Uterus (tissue), 4 donors: ENCODE results near the gene EXOC2. TPM values are rescaled to one million over a fixed set of nuclear protein-coding genes. Genes with fewer than 3 reads are reported as not detected.

ENCODE experiments used
- DNase-seq, 2 donors: peaks; one replicate each; pipeline ENCODE4 v3.0.0-alpha.2; 2019 to 2020
- H3K27ac ChIP-seq, 2 donors: fragments of 200-600 bp; sonication (generic); 1 replicate in 1 of 2; 2 replicates in 1 of 2; pipeline ENCODE4 v1.5.1; 2016 to 2018
- H3K27me3 ChIP-seq, 2 donors: fragments of 200-600 bp; sonication (generic); one replicate each; pipeline ENCODE4 v1.5.1; 2018 to 2019; ENCODE audit warnings: control low read depth in 1 of 2
- H3K36me3 ChIP-seq, 2 donors: fragments of 200-600 bp; sonication (generic); one replicate each; pipeline ENCODE4 v1.5.1; 2019; ENCODE audit warnings: control low read depth in 1 of 2
- H3K4me1 ChIP-seq, 2 donors: fragments of 200-600 bp; sonication (generic); one replicate each; pipeline ENCODE4 v1.5.1; 2018 to 2019; ENCODE audit warnings: control low read depth in 1 of 2
- H3K4me3 ChIP-seq, 2 donors: fragments of 200-600 bp; sonication (generic); 1 replicate in 1 of 2; 2 replicates in 1 of 2; pipeline ENCODE4 v1.5.1; 2018 to 2019; ENCODE audit warnings: mild to moderate bottlenecking in 1 of 2
- H3K9me3 ChIP-seq, 2 donors: fragments of 200-600 bp; sonication (generic); one replicate each; pipeline ENCODE4 v1.5.1; 2019; ENCODE audit warnings: control low read depth in 1 of 2
- CTCF ChIP-seq, 4 experiments: fragments of 200-600 bp in 2 of 4; fragments of 450-650 bp in 2 of 4; sonication (generic) in 2 of 4; IDR thresholded peaks; one replicate each; pipeline ENCODE4 v1.5.1; 2016 to 2019; ENCODE audit warnings: antibody characterized with exemption in 4 of 4, mild to moderate bottlenecking in 2 of 4, moderate library complexity in 1 of 4
- POLR2A ChIP-seq, 2 donors: fragments of 450-650 bp; IDR thresholded peaks; one replicate each; pipeline ENCODE4 v1.6.1; 2016; ENCODE audit warnings: antibody characterized with exemption in 2 of 2, mild to moderate bottlenecking in 1 of 2, moderate library complexity in 1 of 2
- intact Hi-C: fragments of 100-400 bp; cut with DNase I; formaldehyde crosslinking; loops from one replicate; pipeline ENCODE4 v1.15.1; 2023; ENCODE audit warnings: low total_unique reads
- total RNA-seq, 4 donors: library from RNA; depleted of rRNA in 3 of 4; stranded (reverse); fragments of >200 nt in 3 of 4; gene quantifications; one replicate each; pipeline versions ENCODE4 v1.1.0 to v1.2.4, GENCODE V29; 2014 to 2023
- donor health status: DM: yes; HTN: yes; CAD: no.

EXOC2 gene
- total RNA-seq, 4 donors from 2014 or later: 12.3 to 27.0 (median 22.9) TPM

DNA sequence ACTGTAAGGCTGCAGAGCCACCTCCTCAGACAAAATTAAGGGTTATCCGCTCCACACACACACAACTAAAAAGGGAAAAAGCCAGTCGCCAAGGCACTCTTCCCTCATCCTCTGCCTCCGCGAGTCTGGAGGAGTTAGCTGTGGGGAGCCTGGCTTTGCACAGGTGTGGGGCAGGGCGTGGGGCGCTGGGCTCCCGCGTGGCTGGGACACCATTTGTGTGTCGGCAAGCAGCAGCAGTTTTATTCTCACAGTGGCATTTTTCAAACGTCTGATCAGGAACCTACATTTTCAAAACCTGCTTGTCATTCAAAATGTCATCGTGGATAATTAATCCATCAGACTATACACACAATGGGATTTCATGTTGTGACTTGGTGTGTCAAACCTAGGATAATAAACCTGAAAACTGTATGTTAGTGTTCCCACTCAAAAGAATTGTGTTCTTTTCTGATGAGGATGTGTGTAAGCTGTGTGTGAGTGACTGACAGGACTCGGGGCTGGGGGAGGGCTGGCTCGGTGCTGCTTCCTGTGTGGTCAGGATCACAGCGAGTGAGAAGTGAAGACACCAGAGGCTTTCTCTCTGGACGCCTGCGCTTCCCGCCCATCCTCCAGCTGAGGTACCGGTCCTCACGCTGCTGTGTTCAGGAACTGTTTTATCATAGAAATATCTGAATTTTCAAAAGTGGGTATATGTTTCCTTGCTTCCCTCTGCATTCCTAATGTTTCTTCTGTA, 218.3 kb downstream of the EXOC2 start:
- no peak for TF ChIP-seq POLR2A (IDR thresholded peaks at IDR 0.05)
- no peak for TF ChIP-seq CTCF (IDR thresholded peaks at IDR 0.05)
- Histone ChIP-seq H3K4me1 (no peaks in the 10 kb centered on the region), H3K27ac (no peak overlapping the region), H3K9me3 (no peaks in the 10 kb centered on the region), H3K4me3 (no peak overlapping the region), H3K36me3 (no peaks in the 10 kb centered on the region), H3K27me3 (no peaks in the 10 kb centered on the region)
- no peak for DNase-seq
- intact Hi-C loops: no loop called here

DNA sequence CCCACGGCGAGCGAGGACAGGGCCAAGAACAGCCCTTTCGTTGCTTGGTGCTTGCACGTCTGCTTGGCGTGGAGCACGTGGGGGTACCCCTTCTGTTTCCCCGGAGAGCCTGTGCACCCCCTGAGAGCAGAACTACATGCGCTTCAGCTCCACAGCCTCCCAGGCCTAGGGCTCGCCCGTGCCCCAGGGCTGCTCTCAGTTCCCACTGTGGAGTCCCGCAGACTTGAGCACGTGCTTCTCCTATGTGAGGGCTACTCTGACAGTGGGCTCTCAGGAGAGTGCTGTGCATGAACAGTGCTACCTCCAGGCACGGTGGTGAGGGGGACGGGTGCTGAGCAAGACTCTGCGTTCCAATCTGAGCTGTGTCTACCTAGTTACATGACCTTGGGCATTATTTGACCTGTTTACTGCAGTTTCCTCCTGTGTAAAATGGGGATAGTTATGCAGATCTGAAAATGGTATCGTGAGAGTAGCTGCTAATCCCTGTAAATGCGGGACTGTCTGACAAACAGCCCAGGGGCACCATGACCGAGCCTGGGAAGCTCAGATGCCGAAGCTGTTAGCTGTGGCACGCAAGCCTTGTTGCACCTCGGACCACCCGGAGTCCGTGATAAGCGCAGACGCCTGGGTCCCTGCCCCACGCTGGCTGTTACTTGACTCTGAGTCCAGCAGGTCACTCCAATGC, 219.0 kb downstream of the EXOC2 start:
- intact Hi-C loops: no loop called here
- TF ChIP-seq POLR2A (IDR thresholded peaks at IDR 0.05) (no peak), CTCF (IDR thresholded peaks at IDR 0.05) (no peak)
- Histone ChIP-seq H3K36me3 (no peaks in the 10 kb centered on the region), H3K27me3 (no peaks in the 10 kb centered on the region), H3K9me3 (no peaks in the 10 kb centered on the region), H3K4me1 (no peaks in the 10 kb centered on the region), H3K4me3 (no peak overlapping the region), H3K27ac (no peak overlapping the region)
- no peak for DNase-seq

DNA sequence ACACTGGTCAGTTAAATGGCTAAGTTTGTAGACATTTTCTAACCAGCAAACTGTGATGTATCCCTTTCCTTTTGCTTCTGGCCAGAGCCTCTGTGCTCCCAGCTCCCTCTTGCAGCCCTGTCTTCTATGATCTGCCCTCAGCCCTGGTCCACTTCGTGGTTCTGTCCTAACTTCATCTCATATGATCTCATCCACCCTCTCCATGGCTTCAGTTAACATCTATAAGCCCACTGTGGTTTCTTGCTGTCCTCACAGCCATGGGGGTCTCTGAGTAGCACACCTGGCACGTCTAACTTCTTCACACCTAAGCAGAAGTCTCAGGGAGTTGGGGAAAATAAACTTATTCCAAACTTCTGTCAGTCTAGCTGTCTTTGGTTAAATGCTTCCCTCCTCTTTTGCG, 219.6 kb downstream of the EXOC2 start:
- Histone ChIP-seq H3K9me3 (no peaks in the 10 kb centered on the region), H3K4me3 (no peak overlapping the region), H3K27ac (no peak overlapping the region), H3K4me1 (no peaks in the 10 kb centered on the region), H3K27me3 (no peaks in the 10 kb centered on the region), H3K36me3 (no peaks in the 10 kb centered on the region)
- DNase-seq: no peak
- TF ChIP-seq CTCF (IDR thresholded peaks at IDR 0.05): no peak
- intact Hi-C loops: no loop called here

GRCh38 chr6:470901-471448, 222.0 kb downstream of the EXOC2 start:
- Histone ChIP-seq H3K4me3 (no peak overlapping the region), H3K36me3 (no peaks in the 10 kb centered on the region), H3K27ac (no peak overlapping the region), H3K9me3 (no peaks in the 10 kb centered on the region), H3K27me3 (no peaks in the 10 kb centered on the region), H3K4me1 (no peaks in the 10 kb centered on the region)
- DNase-seq: no peak
- intact Hi-C loops: no loop called here
- TF ChIP-seq POLR2A (IDR thresholded peaks at IDR 0.05) (no peak), CTCF (IDR thresholded peaks at IDR 0.05) (no peak)
